Fibroblast of lung (primary cell): Measurements from ENCODE around the gene TSPAN19.

Source experiments
- CTCF ChIP-seq, 2 donors: IDR thresholded peaks in 1 of 2; conservative IDR thresholded peaks in 1 of 2; 1 replicate in 1 of 2; 2 replicates in 1 of 2; pipeline ENCODE4 v1.5.1; 2011 to 2012; ENCODE audit warnings: low read length in 2 of 2, control low read depth in 1 of 2, inconsistent platforms in 1 of 2, low read depth in 1 of 2, mild to moderate bottlenecking in 1 of 2
- EZH2 ChIP-seq: IDR thresholded peaks from 2 replicates; pipeline ENCODE4 v1.5.1; 2012; ENCODE audit warnings: low read length, control low read depth, mild to moderate bottlenecking; ENCODE audit errors: missing control alignments

DNA sequence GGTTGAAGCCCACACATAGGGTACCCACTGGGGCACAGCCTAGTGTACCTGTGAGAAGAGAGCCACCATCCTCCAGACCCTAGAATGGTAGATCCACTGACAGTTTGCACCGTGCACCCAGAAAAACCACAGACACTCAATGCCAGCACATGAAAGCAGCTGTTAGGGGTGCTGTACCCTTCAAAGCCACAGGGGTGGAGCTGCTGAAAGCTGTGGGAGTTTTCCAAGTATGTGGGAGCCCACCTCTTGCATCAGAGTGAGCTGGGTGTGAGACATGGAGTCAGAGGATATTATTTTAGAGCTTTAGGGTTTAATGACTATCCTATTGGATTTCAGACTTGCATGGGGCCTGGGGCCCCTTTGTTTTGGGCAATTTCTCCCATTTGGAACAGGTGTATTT is 30.5 kb downstream of the TSPAN19 start:
- TF ChIP-seq CTCF (conservative IDR thresholded peaks at IDR 0.05 in 1 of 2, IDR thresholded peaks at IDR 0.05 in 1 of 2; ENCODE audit: low read depth in 1 of 2, low read length in 2 of 2) (no peak), EZH2 (no peak)
